Lung microvascular endothelial cell (primary cell): Measurements from ENCODE around the gene EFCC1. TPM values are rescaled to one million over a fixed set of nuclear protein-coding genes. Genes with fewer than 3 reads are reported as not detected.
"Not testable (repeated sequence)": the region's sequence is repeated elsewhere in the genome, so short reads cannot be mapped to it uniquely, and the experiment has no call there.

Experiments used
- DNase-seq, 2 donors: peaks; one replicate each; pipeline versions ENCODE4 v3.0.0 to v3.0.0-alpha.2; 2010; ENCODE audit warnings: low read depth in 2 of 2
- total RNA-seq: library from RNA; depleted of rRNA; stranded (reverse); fragments of >200 nt; gene quantifications from 2 replicates; pipeline ENCODE4 v1.2.1, GENCODE V29; 2014

Gene EFCC1
- total RNA-seq, 1 donor from 2014 or later: 11.5 TPM

DNA sequence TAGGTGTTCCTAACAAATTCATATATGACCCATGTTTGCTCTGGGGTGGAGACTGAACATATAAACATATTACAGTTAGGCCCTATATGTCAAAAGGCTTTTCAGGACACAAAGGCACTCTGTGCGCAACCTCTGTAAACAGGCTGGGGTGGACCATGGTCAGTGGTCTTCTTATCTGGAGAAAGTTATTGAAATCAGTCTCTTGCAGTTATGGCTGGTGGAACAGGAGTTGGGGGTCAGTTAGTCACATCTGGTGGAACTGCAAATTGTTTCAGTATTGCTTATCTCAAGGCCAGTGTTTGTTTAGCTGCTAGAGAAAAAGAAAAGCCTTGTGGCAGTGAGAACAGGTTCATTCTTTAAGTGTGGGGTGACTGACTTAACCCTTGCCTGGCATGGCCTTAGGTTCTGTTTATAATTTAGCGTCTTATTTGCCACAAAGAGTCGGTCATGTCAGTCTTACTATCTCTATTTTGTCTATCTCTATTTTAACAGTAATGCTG, 53.6 kb downstream of the EFCC1 start:
- no peak for DNase-seq

DNA sequence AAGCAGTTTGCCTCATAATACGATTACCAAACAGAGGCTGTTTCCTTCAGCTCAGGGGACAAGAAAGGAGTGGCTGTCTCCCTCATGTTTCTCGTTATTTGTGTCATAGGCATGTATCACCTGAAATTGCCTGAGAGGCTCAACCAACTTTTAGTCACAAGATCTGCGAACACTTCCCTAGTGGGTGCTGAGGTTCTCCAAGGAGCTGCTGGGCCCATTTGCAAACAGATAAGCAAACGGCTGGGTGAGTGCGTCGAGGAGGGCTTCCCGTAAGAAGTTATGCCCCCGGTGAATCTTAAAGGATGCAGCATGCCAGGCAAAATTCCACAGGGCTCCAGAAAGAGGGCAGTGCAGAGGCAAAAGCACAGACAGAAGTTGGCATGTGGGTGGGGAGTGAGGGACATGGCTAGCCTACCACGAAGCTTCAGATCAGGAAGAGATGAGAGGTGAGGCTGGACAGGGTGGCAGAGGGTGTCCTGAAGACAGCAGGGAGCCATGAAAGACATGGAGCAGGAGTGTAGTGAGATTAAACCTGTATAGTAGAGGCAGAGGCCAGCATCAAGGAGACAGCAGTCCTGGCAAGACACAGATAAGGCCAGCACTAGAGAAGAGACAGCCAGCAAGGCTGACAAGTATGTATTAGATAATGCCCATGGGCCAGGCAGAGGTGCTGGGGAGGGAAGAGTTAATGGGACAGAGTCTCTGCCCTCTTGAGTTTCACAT, 55.5 kb downstream of the EFCC1 start:
- no peak for DNase-seq

GRCh38 chr3:129057249-129057648, 56.1 kb downstream of the EFCC1 start:
- no peak for DNase-seq

GRCh38 chr3:129058441-129059200, 57.5 kb downstream of the EFCC1 start:
- no peak for DNase-seq

- DNase-seq: no peak
These were observed 58.3 kb downstream of the EFCC1 start for GRCh38 chr3:129059311-129059958.

DNA sequence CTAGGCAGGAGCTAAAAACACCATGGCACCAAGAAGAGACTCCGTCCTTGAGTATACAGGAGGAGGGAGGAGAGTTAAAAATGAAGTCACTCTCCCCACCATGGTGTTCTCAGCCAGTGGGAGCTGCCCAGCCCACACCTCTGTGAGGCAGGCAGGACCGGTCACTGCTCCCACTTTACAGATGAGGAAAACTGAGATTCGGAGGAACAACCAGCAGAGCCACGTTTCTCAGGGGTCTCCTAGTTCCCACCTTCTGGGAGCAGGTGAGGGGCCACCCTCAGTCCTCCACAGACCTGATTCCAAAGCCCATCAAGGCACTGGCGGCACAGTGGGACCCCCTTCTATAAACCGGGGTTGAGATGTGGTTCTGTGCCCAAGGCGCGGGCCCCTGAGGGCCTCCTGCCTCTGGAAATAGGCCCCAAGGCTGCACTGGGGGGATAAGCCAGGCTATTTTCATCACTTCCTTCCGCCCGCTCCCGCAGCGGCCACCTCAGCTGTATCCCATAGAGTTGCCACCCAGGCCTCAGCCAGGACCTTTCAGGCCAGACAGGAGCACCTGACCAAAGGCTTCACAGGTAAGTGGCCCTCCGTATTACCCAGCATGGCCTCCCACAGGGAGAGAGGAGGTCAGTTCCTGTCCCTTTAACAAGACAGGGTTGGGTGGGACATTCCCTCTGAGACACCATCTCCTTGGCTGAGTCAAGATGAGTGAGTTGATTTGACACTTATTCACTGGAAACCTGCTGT, 59.3 kb downstream of the EFCC1 start, which contains the start of gene GP9:
Gene GP9, plus strand, starts transcription at position 504 of the 747 bp plus-strand sequence. CDS start 961 bp downstream, outside the sequence.
- DNase-seq: no peak

DNA sequence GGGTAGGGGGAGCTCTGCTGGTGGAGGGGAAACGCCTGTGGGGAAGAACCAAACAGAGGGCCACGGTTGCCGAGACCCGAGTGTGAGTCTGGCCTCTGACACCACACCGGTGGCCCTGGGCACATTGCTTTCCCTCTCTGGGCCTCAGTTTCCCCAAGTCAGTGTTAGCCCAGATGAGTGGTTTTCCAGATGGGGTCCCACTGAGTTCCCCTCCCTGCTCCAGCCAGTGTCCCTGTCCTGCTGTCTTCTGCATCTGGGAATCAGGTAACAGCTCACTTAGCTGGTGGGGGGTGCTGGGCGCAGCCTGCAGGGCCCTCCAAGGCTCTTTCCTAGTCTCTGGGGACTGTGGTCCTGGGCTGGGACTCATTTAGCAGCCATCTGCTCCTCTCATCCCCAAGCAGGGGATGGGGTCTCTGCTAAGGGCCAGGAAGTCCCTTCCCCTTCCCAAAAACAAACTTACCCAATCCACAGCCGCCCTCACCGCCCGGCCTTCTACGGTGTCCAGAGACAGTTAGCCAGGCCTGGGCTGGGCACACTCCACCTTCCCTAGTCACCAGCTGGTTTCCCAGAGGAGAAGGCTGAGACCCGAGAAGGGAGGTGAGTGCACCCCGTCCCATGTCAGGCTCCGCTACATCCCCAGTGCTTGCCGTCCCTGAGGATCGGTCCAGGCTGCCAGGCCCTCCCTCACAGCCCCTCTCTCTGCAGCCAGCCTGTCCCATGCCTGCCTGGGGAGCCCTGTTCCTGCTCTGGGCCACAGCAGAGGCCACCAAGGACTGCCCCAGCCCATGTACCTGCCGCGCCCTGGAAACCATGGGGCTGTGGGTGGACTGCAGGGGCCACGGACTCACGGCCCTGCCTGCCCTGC, 60.2 kb downstream of the EFCC1 start:
- DNase-seq: no peak

DNA sequence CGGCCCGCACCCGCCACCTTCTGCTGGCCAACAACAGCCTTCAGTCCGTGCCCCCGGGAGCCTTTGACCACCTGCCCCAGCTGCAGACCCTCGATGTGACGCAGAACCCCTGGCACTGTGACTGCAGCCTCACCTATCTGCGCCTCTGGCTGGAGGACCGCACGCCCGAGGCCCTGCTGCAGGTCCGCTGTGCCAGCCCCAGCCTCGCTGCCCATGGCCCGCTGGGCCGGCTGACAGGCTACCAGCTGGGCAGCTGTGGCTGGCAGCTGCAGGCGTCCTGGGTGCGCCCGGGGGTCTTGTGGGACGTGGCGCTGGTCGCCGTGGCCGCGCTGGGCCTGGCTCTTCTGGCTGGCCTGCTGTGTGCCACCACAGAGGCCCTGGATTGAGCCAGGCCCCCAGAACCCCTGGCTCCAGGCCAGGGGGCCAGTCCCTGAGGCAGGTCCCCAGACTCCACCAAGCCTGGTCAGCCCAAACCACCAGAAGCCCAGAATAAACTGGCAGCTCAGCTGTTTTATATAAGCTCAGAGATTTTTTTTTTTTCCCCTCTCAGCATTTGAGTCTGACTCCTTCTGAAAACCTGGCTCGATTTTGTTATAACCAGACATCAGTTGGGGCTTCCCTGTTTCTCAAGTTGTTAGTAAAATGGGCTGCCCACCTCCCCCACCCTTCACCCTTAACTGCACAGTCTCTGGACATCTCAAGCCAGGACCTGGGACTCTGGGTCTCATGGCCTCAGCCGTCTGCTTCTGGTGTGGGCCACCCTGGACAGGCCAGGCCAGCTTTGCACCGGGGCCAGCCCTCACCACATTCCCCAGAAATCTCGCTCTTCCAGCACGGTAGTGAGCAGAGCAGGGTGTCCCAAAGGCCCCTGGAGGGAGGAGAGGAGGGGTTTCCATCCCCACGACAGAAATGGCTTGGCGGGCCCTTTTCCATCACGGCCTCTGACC, 61.1 kb downstream of the EFCC1 start:
- DNase-seq: no peak

DNA sequence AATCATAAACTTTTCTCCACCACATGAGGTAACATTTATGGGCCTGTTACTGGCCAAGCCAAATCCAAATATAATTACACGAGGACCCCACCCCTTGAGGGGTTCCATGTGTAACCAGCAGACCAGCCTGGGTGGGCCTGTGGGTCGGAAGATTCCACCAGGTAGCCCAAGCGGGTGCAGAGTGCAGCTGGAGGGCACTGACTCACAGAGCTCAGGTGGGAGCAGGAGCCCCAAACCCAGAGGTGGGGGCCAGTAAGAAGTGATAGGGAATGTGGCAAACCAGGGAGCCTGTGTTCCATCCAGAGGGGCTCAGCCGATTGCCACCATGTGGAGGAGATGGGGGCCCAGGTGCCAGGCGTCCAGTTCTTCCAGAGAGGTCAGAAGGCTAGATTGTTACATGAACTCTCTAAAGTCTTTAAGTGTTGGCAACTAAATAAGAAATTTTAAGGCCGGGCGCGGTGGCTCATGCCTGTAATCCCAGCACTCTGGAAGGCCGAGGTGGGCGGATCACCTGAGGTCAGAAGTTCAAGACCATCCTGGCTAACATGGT, 62.1 kb downstream of the EFCC1 start:
- no peak for DNase-seq

GRCh38 chr3:129063841-129064482, 62.9 kb downstream of the EFCC1 start:
- no peak for DNase-seq

- no peak for DNase-seq
These were observed 64.1 kb downstream of the EFCC1 start for GRCh38 chr3:129065016-129065719.

DNA sequence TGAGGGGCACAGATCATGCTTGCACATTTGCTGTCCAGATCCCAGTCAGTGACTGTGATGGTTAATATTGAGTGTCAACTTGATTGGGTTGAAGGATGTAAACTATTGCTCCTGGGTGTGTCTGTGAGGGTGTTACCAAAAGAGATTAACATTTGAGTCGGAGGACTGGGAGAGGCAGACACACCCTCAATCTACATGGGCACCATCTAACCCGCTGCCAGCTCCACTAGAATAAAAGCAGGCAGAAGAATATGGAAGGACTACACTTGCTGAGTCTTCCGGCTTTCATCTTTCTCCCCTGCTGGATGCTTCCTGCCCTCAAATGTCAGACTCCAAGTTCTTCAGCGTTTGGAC, 64.6 kb downstream of the EFCC1 start:
- DNase-seq: no peak

- DNase-seq: not testable (repeated sequence)
These were observed 66.6 kb downstream of the EFCC1 start for GRCh38 chr3:129067719-129068118.

DNA sequence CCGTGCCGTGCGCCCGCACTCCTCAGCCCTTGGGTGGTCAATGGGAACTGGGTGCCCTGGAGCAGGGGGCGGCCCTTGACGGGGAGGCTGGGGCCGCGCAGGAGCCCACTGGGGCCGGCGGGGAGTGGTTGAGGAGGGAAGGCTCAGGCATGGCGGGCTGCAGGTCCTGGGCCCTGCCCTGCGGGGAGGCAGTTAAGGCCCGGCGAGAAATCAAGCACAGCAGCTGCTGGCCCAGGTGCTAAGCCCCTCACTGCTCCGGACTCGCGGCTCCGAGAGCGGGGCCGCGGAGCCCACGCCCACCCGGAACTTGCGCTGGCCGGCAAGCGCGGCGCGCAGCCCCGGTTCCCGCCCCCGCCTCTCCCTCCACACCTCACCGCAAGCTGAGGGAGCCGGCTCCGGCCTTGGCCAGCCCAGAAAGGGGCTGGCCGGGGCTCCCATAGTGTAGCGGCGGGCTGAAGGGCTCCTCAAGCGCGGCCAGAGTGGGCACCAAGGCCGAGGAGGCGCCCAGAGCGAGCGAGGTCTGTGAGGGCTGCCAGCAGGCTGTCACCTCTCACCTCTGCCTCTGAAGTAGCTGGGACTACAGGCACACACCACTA, 67.3 kb downstream of the EFCC1 start:
- DNase-seq: peak; percentile 30 to 66

DNA sequence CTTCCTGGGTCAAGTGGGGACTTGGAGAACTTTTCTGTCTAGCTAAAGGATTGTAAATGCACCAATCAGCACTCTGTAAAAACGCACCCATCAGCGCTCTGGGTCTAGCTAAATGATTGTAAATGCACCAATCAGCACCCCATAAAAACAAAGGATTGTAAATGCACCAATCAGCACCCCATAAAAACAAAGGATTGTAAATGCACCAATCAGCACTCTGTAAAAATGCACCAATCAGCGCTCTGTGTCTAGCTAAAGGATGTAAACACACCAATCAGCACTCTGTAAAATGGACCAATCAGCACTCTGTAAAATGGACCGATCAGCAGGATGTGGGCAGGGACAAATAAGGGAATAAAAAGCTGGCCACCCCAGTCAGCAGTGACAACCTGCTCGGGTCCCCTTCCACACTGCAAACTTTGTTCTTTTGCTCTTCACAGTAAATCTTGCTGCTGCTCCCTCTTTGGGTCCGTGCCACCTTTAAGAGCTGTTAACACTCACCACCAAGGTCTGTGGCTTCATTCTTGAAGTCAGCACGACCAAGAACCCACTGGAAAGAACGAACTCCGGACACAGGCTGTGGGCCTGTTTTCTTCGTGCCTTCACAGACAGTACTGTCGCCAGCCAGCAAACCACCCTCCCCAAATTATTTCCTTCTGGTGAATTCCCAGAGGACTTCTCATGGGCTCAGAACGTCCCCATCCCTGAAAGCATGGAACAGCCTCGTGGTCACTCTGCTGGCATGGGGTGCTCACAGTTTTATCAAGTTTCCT, 68.4 kb downstream of the EFCC1 start:
- not testable (repeated sequence) for DNase-seq

DNA sequence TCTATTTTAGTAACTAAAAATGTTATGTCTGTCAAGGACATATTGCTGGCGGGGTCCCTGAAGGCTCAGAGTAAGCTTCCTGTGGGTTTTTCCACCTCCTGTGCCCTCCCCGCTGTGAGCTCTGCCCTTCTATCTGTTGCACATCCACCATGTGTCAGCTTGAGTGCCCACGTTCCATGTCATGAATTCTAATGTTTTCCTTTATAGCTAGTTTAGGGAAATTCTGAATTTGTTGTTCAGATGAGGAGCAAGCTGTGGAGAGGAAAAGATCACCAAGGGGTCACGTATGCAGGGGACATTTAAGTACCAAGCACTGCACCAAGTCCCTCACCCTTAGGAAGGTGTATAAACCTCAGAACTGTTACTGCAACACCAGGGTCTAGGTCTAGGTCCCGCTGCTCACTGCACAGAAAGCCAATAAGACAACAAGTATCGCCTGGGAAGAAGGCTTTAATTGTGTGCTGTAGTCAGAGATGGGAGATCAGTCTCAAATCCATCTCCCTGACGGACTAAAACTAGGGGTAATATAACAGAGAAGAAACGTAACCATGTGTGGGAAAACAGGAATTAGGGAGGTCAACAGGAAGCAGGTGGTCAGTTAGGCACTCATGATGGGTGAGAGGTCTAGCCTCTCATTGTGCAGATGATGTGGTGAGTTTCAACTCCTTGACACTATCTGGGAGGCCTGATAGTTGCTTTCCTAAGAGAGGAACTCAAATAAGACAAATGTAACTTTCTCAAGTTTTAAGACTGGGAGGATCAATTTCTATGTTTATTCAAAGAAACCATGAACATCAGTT, 69.2 kb downstream of the EFCC1 start:
- DNase-seq: peak; percentile 81 to 84
